Measurements from ENCODE around the gene SMOC1. TPM values are rescaled to one million over a fixed set of nuclear protein-coding genes. Genes with fewer than 3 reads are reported as not detected.

Gene SMOC1, protein sequence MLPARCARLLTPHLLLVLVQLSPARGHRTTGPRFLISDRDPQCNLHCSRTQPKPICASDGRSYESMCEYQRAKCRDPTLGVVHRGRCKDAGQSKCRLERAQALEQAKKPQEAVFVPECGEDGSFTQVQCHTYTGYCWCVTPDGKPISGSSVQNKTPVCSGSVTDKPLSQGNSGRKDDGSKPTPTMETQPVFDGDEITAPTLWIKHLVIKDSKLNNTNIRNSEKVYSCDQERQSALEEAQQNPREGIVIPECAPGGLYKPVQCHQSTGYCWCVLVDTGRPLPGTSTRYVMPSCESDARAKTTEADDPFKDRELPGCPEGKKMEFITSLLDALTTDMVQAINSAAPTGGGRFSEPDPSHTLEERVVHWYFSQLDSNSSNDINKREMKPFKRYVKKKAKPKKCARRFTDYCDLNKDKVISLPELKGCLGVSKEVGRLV
- 0.46 TPM for total RNA-seq (2021; ENCODE audit: unreplicated experiment)
- not detected for polyA plus RNA-seq (2012; ENCODE audit: insufficient read length)
- percentile 15 among the genes with signal in this experiment for Bru-seq, nascent RNA
- BruChase-seq, experiment 1, labeled RNA remaining after a 2-hour chase, result percentile 13 among the genes with signal in this experiment
- BruChase-seq, experiment 2, labeled RNA remaining after a 6-hour chase, result percentile 14 among the genes with signal in this experiment
- long read RNA-seq, result 0 reads

DNA sequence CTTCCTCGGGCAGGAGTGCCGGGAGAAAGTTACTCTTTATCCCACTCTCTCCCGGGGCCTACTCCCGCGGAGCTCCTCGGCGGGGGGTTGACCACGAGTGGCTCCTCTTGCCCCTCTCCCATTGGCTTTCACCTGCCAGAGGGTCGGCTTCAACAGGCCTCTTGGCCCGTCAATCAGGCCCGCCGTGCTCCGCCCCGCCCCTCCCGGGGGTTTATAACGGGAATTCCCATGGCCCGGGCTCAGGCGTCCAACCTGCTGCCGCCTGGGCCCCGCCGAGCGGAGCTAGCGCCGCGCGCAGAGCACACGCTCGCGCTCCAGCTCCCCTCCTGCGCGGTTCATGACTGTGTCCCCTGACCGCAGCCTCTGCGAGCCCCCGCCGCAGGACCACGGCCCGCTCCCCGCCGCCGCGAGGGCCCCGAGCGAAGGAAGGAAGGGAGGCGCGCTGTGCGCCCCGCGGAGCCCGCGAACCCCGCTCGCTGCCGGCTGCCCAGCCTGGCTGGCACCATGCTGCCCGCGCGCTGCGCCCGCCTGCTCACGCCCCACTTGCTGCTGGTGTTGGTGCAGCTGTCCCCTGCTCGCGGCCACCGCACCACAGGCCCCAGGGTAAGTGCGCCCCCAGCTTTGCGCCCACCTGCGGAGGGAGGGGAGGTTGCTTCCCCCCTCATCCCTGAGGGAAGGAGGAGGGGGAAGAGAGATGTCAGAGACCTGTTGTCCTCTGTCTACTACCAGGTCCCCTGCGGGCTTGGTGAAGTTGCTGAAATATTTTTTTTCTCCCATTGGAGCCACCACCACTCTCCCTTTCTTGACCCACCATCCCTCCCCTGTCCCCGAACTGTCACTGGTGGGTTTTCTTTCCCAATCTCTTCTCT is at the start of gene SMOC1:
Gene SMOC1, plus strand, starts transcription at position 242 of the 869 bp plus-strand sequence. Its CDS starts 263 bp downstream, at position 505.
- TF ChIP-seq, protein P1, sequence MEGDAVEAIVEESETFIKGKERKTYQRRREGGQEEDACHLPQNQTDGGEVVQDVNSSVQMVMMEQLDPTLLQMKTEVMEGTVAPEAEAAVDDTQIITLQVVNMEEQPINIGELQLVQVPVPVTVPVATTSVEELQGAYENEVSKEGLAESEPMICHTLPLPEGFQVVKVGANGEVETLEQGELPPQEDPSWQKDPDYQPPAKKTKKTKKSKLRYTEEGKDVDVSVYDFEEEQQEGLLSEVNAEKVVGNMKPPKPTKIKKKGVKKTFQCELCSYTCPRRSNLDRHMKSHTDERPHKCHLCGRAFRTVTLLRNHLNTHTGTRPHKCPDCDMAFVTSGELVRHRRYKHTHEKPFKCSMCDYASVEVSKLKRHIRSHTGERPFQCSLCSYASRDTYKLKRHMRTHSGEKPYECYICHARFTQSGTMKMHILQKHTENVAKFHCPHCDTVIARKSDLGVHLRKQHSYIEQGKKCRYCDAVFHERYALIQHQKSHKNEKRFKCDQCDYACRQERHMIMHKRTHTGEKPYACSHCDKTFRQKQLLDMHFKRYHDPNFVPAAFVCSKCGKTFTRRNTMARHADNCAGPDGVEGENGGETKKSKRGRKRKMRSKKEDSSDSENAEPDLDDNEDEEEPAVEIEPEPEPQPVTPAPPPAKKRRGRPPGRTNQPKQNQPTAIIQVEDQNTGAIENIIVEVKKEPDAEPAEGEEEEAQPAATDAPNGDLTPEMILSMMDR (IDR thresholded peaks at IDR 0.05), result no peak
- TF ChIP-seq TCF7L2 (IDR thresholded peaks at IDR 0.05; ENCODE audit: low read depth, low read length) (no peak), POLR2AphosphoS5 (IDR thresholded peaks at IDR 0.05; ENCODE audit: low read depth, low read length) (no peak), SIN3A (IDR thresholded peaks at IDR 0.05; ENCODE audit: borderline replicate concordance, insufficient read depth, low read depth, low read length) (no peak)
- TF ChIP-seq, protein P2, sequence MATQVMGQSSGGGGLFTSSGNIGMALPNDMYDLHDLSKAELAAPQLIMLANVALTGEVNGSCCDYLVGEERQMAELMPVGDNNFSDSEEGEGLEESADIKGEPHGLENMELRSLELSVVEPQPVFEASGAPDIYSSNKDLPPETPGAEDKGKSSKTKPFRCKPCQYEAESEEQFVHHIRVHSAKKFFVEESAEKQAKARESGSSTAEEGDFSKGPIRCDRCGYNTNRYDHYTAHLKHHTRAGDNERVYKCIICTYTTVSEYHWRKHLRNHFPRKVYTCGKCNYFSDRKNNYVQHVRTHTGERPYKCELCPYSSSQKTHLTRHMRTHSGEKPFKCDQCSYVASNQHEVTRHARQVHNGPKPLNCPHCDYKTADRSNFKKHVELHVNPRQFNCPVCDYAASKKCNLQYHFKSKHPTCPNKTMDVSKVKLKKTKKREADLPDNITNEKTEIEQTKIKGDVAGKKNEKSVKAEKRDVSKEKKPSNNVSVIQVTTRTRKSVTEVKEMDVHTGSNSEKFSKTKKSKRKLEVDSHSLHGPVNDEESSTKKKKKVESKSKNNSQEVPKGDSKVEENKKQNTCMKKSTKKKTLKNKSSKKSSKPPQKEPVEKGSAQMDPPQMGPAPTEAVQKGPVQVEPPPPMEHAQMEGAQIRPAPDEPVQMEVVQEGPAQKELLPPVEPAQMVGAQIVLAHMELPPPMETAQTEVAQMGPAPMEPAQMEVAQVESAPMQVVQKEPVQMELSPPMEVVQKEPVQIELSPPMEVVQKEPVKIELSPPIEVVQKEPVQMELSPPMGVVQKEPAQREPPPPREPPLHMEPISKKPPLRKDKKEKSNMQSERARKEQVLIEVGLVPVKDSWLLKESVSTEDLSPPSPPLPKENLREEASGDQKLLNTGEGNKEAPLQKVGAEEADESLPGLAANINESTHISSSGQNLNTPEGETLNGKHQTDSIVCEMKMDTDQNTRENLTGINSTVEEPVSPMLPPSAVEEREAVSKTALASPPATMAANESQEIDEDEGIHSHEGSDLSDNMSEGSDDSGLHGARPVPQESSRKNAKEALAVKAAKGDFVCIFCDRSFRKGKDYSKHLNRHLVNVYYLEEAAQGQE (IDR thresholded peaks at IDR 0.05; ENCODE audit: insufficient read depth in 1 of 2, low read depth in 2 of 2, low read length in 1 of 2), result no peak
- ChIA-PET CTCF (no interaction called here), POLR2A (no interaction called here)
- Histone ChIP-seq H3K4me1 (ENCODE audit: control insufficient read depth, insufficient read depth, low read length) (no peaks in the 10 kb centered on the region), H3K27me3 (ENCODE audit: control insufficient read depth, insufficient read depth, low read length) (peaks cover 9% of the 10 kb centered on the region), H3K9me3 (ENCODE audit: control insufficient read depth, insufficient read depth, low read depth, low read length) (no peaks in the 10 kb centered on the region), H3K27ac (ENCODE audit: low read length) (no peak within 1 kb of the TSS), H3K36me3 (ENCODE audit: control insufficient read depth, insufficient read depth, low read length) (no peaks in the 10 kb centered on the region), H3K4me3 (ENCODE audit: low read depth in 2 of 2, low read length in 2 of 2) (peak within 1 kb of the TSS; percentile 11 to 12; a peak in 2 of 4 replicates)
- intact Hi-C loops (cut with micrococcal nuclease; ENCODE audit: unreplicated experiment) (no loop called here), in situ Hi-C loops (cut with HindIII; ENCODE audit: low pct_unique_long_range_greater_than_20kb, low sequenced_read_pairs) (no loop called here)
- no peak for DNase-seq (ENCODE audit: low read depth, low spot score)
- no TSS peak for BruUV-seq (replicated peaks)
- ATAC-seq, result peak; percentile 88

DNA sequence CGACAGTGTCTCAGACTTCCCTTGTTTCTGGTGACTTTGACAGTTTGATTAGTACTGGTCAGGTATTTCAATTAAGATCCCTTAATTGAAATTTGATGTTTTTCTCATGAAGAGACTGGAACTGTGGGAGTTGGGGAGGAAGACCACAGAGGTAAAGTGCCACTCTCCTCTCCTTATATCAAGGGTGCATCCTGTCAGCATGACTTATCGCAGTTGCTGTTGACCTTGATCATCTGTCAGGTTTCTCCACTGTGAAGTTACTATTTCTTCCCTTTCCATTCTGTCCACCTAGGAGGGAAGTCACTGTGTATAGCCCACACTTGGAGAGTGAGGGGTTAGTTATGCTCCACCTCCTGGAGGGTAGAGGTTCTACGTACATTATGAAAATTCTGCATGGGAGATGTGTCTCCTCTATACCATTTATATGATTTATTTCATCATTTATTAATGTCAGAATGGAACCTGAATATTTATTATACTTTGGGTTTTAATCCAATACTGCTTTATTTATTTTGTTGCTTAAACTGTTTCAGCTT is 40.3 kb upstream of the SMOC1 start:
- intact Hi-C loops (cut with micrococcal nuclease; ENCODE audit: unreplicated experiment), result no loop called here
- in situ Hi-C loops (cut with HindIII; ENCODE audit: low pct_unique_long_range_greater_than_20kb, low sequenced_read_pairs), result no loop called here
- Histone ChIP-seq H3K4me1 (ENCODE audit: control insufficient read depth, insufficient read depth, low read length) (no peaks in the 10 kb centered on the region), H3K4me3 (ENCODE audit: low read depth in 2 of 2, low read length in 2 of 2) (no peak overlapping the region), H3K27ac (ENCODE audit: low read length) (no peak overlapping the region), H3K36me3 (ENCODE audit: control insufficient read depth, insufficient read depth, low read length) (no peaks in the 10 kb centered on the region), H3K27me3 (ENCODE audit: control insufficient read depth, insufficient read depth, low read length) (no peaks in the 10 kb centered on the region), H3K9me3 (ENCODE audit: control insufficient read depth, insufficient read depth, low read depth, low read length) (no peaks in the 10 kb centered on the region)
- DNase-seq (ENCODE audit: low read depth, low spot score) (no peak), ATAC-seq (no peak)
- ChIA-PET CTCF (interaction anchor here (0.7 kb wide), 1 partner anchor 65 kb away, joined by 3 read pairs; no protein-coding TSS in a partner anchor), POLR2A (no interaction called here)
- TF ChIP-seq POLR2AphosphoS5 (IDR thresholded peaks at IDR 0.05; ENCODE audit: low read depth, low read length), result no peak
- TF ChIP-seq, protein P2 (IDR thresholded peaks at IDR 0.05; ENCODE audit: insufficient read depth in 1 of 2, low read depth in 2 of 2, low read length in 1 of 2), result no peak
- TF ChIP-seq, protein P1 (IDR thresholded peaks at IDR 0.05), result no peak
- no peak for TF ChIP-seq SIN3A (IDR thresholded peaks at IDR 0.05; ENCODE audit: borderline replicate concordance, insufficient read depth, low read depth, low read length)
- TF ChIP-seq TCF7L2 (IDR thresholded peaks at IDR 0.05; ENCODE audit: low read depth, low read length), result no peak
- BruUV-seq (replicated peaks), result no TSS peak

Measured in Panc1 (cell line).